DMS153 (cell line): ENCODE results near the gene TM4SF20.

Experiments
- DNase-seq: peaks from one replicate; lab custom pipeline; 2025; lab: John Stamatoyannopoulos, UW

TM4SF20 gene

DNA sequence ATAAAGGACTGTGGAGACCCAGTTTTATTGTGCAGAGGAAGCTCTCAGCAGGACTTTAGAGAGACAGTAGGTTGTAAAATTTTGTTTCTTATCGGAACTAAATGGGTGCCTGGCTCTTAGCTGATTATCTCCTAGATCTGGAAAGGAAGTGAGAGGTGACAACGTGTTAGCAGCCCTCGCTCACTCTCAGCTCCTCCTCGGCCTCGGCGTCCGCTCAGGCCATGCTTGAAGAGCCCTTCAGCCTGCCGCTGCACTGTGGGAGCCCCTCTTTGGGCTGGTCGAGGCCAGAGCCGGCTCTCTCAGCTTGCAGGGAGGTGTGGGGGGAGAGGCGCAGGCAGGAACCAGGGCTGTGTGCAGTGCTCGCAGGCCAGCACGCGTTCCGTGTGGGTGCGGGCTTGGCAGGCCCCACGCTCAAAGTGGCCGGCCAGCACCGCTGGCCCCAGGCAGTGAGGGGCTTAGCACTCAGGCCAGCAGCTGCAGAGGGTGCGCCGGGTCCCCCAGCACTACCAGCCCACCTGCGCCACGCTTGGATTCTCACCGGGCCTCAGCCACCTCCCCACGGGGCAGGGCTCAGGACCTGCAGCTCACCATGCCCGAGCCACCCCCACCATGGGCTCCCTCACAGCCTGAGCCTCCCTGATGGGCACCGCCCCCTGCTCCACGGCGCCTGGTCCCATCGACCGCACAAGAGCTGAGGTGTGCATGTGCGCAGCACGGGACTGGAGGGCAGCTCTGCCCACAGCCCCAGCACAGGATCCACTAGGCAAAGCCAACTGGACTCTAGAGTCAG lies 58.6 kb downstream of the TM4SF20 start:
- no peak for DNase-seq

DNA sequence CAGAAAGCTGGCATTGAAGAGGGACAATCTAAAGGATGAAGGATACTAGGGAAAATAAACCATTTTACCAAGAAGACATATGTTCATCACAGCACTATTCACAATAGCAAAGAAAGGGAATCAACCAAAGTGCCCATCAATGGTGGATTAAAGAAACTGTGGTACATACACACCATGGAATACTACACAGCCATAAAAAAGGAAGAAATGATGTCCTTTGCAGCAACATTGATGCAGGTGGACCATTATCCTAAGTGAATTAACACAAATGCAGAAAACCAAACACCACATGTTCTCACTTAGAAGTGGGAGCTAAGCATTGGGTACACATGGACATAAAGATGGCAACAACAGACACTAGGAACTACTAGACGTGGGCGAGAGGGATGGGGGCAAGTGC lies 61.3 kb downstream of the TM4SF20 start:
- no peak for DNase-seq

DNA sequence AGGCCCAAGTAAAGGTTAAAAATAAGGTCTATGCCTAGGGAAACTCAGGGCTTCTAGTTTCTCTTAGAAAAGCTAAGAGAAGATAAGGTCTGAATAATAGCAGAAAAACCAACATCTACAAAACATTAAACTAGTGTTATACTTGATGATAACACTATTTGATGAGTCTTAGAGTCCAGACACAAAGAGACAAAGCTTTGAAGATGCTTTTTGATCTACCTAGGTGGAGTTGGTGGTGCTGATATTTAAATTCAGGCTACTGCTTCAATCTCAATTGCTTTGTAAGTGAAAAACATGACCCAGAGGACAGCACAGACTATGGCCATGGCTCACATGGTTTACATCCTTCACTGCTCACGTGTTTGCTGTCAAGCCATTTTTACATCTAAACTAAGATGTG lies 65.8 kb downstream of the TM4SF20 start:
- no peak for DNase-seq

GRCh38 chr2:227312579-227312978 lies 66.5 kb downstream of the TM4SF20 start:
- no peak for DNase-seq
